NK-92 (cell line): Measurements from ENCODE around the gene NTN4.
"Not testable (repeated sequence)": the region's sequence is repeated elsewhere in the genome, so short reads cannot be mapped to it uniquely, and the experiment has no call there.

Experiments
- DNase-seq: peaks from one replicate; lab custom pipeline; 2025; ENCODE audit not compliant: unreplicated experiment; lab: John Stamatoyannopoulos, UW

The NTN4 gene

GRCh38 chr12:95671265-95671664, 119.3 kb downstream of the NTN4 start:
- DNase-seq = no peak

DNA sequence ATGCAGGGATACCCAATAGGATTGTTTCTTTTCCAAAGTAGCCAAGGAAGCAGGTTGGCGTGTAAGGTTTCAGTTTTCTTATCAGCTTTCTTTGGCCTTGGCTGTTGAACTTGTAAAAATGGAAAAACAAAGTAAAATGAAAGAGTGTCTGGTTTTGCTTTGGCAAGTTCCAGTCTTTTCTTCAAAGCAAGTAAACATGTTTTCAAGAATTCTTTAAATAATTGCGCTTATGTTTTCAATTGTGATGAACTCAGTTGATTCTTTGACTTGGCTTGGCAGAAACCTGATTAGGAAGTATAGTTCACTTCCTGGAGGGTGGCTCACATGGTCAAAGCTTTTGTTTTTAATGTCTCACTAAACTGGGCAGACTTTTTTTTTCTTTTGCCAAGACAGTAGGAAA, 127.0 kb downstream of the NTN4 start:
- no peak for DNase-seq

GRCh38 chr12:95661360-95661759, 129.2 kb downstream of the NTN4 start:
- DNase-seq = no peak

GRCh38 chr12:95658386-95658785, 132.2 kb downstream of the NTN4 start:
- no peak for DNase-seq

GRCh38 chr12:95654665-95655064, 135.9 kb downstream of the NTN4 start:
- DNase-seq = not testable (repeated sequence)

DNA sequence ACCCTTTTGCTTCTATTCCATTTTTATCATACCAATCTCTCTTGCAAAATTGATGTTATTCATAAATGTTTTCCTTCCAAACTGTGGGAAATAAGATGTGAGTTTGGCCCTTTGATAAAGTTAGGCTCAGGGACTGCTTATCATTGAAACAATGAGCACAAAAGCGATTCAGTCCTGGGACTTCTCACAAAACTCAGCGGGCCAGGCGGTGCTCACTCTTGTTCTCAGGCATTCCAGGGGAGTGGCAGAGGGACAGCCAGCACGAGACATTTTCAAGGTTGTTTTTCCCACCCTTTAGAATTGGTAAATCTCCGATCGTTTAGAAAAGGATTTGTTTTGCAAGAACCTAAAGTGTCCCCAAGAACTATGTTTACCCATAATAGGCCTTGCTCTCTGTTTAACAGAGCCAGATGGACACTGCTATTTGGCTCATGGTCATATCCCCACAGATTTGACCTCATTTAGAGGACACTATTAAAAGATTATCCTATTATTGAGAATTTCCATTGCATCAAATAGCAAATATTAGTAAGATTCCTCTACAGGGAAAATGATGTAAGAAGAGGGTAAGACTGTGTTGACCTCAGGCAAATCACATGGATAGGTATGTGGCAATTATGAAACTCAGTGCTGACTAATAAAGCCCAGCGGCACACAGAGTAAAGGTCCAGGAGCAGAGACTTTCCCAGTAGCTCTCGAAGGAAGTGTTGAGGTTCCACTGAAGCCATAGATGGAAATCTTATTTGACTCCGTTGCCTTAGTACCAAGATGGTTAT, 136.6 kb downstream of the NTN4 start:
- DNase-seq = no peak

- DNase-seq = no peak
These were observed 138.9 kb downstream of the NTN4 start for GRCh38 chr12:95651681-95652080.

DNA sequence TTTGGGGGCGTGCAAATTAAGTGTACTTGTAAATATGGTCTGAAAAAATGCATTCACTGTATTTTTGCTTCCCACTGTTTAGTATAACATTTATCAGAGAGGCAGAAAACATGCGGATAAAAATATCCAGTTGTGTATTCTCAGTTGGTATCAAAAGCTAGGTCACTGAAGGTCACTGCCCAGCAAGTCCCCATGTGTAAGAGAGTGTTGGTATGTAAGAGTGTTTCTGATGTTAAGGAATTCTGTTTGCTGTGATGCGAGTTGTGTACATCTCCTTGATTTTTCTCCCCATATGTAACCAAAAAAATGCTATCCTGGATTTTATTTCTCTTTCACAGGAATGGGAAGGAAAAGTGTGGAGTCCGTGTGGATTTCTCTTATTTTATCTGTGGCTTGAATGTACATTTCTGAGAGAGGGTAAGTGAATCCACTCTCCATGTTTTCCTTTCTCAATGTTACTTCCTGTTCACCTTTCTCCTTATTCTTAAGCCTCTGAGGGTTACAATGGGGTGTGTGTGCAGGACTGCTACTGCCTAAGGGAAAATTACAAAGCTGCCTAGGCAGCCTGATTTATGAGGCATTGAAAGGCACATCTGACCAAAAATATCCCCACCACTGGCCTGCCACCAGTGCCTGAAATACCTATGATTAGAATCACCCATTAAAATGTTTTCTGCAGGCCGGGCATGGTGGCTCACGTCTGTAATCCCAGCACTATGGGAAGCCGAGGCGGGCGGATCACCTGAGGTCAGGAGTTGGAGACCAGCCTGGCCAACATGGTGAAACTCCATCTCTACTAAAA, 141.4 kb downstream of the NTN4 start:
- no peak for DNase-seq

DNA sequence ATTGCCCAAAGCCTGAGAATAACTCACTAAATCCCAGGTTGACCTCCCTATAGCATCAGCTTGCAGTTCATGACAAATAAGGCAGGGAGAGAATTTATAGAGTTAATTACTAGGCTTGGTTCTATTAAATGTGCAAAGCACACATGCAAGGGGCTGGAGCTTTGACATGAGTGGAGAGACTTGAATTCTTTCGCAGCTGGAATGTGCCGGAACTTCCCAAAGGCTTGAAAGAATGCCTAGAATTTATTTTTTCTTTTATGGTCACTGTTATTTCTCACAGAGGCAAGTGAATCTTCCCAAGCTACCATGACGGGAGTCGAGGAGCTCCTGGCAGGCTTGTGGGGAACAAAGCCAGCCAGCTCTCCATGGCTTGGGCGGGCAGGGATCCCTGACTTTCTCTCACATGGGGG, 143.8 kb downstream of the NTN4 start:
- DNase-seq = no peak

GRCh38 chr12:95643256-95643655, 147.3 kb downstream of the NTN4 start:
- DNase-seq = no peak

DNA sequence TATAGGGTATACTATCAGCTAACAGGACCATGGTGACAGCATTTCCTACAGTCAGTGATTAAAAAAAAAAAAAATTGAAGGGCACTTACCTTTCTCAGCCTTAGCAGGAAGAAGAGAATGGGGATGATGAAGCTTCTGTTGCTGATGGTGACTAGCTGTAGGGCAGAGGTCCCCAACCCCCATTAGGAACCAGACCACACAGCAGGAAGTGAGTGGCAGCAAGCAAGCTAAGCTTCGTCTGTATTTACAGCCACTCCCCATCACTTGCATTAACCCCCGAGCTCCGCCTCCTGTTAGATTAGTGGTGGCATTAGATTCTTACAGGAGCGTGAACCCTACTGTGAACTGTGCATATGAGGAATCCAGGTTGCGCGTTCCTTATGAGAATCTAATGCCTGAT, 148.0 kb downstream of the NTN4 start:
- DNase-seq = no peak

DNA sequence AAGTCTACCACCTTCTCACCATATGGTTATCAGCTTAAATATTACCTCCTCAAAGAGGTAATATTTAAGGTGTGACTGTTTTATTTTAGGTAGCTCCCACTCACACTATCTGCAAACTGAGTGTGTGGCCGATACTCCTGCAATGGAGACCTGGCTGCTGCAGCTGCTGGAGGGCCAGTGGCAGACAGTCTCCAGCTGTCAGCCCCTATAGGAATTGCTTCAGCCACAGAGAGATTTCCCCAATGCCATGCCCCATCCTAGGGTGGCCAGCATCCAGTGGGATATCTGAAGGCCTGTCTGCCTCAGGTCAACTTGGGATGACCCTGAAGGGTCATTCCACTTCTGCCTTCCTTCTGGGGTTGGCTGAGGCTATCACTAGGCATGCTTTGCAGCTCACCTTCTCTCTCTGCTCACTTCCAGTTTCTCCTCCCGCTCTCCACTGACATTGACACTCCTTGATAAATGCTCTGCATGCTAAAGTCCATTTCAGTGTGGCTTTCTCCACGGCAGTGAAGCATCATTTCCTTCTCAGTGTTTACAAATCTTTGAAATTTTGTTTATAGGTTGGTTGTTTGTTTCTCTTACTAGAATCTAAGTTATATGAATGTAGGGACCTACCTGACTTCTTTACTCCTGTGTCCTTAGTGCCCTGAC, 149.1 kb downstream of the NTN4 start:
- no peak for DNase-seq

DNA sequence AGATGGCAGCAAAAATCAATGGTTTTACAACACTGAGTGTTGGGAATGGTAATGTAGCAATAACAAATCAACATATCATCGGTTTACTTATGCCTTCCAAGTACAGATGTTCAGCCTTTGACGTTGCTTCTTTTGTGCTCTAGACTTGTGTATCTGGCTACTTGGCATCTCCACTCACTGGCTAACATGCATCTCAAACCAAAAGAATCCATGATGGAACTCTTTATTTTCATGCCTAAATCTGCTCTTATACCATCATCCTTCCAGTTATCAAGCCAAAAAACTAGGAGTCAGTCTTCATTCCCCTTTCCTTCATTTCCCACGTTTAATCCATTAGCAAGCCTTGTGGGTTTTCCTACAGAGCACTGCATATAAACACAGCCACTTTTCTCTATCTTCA, 150.0 kb downstream of the NTN4 start:
- DNase-seq = no peak

DNA sequence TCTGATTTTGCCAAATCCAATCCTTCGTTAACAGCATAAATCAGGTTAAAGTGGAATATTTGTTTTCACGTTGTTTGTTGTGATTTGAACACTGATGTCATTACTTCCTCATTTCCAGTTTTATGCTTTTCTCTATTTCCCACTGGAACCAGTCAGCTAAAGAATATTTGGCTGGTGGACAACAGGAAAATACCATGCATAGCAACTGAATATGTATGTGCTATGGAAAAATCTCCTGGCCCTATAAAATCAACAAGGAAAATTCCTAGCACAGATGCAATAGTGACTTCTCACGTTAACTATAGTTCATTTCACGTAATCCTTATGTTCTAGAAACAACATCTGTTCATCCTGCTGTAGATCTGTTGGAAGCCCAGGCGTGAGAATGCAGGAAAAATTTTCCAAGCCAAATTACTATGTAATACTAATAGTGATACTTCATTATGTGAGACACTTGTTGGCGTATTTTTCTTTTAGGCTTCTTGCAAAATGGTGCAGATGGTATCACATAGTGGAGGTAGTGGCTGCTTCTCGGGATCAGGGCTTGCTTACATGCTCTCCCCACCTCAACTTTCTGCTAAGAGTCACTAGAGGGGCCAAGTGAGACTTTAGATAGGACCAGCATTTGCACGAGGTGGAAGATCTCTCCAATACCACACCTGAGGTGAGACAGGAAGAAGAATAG, 153.0 kb downstream of the NTN4 start:
- no peak for DNase-seq

GRCh38 chr12:95637010-95637409, 153.6 kb downstream of the NTN4 start:
- DNase-seq = no peak

DNA sequence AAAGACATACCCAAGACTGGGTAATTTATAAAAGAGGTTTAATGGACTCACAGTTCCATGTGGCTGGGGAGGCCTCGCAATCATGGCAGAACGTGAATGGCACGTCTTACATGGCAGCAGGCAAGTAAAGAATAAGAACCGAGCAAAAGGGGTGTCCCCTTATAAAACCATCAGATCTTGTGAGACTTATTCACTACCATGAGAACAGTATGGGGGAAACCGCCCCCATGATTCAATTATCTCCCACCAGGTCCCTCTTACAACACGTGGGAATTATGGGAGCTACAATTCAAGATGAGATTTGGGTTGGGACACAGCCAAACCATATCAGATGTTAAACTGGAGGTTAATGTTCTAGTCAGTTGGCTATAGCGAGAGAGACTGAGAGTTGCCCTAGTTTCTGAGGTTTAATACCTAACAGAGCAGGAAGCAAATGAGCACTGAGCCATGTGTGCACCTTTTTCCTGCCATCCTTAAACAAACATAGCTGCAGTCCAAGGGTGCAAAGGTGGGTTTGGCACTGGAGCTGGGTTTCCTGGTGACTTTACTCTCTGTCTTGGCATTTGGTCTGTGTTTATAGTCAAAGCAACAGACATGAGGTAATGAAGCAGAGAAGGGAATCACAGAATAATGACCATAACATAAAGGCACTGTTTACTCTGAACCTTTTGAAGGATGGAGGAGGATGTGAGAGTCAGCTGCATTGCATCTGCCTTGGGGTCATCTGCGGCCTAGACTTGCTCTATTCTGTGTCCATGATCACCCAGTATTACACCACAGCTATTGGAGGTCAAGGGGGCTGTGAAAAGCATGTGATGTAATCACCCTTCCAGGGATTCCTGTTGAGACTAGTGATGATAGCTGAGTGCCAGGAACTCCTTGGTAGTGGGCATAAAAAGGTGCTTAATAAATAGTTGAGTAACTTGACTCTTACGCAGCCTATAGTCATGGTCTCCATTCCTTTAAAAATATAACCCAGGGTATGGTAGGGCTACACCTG, 155.6 kb downstream of the NTN4 start:
- DNase-seq = no peak

- no peak for DNase-seq
These were observed 156.7 kb downstream of the NTN4 start for GRCh38 chr12:95633732-95634465.

DNA sequence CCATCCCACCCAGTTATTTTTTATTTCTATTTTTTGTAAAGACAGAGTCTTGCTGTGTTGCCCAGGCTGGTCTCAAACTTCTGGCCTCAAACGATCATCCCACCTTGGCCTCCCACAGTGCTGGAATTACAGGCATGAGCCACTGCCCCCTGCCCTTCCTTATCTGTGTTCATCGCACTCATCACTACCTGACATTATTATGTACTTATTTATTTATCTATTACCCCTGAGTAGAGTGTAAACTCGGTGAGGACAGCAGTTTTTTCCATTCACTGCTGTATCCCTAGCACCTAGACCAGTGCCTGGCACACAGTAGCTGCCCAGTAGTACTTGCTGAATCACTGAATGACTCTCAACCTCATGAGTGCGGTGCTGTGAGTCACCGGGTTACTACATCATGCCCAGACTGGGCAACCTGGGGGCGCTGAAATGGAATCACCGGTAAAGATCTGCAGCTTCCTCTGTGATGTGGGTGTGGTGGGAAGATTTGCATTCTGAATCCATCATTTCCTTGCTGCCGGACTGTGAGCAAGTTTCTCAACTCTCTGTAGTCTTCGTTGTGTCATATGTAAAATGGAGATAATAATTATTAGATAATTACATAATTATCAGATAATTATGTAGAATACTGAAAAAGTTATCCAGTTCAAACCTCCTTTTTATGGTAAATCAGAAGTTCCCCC, 157.4 kb downstream of the NTN4 start:
- DNase-seq = no peak

GRCh38 chr12:95630496-95630895, 160.1 kb downstream of the NTN4 start:
- DNase-seq = no peak
